Measurements from ENCODE around the gene SLC38A9.

SLC38A9 gene

DNA sequence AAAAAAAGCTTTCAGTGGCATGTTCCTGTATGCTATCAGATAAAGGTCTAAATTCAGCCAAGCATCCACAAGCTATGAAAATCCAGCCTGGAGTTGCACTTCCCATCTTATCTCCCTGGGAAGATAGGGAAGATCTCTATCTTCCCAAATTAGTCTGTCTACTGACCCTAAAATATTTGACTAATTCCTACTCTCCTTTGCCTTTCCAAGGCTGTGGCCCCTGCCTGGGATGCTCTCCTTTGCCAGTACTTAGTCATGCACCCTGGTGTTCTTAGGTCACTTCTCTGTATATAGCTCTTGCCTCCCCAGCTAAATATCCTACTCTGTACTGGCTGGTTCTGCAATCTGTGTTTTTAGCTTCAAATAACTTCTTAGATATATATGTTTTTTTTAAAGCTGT is 133.4 kb downstream of the SLC38A9 start:
- DNase-seq (ENCODE audit: low spot score) = no peak

DNA sequence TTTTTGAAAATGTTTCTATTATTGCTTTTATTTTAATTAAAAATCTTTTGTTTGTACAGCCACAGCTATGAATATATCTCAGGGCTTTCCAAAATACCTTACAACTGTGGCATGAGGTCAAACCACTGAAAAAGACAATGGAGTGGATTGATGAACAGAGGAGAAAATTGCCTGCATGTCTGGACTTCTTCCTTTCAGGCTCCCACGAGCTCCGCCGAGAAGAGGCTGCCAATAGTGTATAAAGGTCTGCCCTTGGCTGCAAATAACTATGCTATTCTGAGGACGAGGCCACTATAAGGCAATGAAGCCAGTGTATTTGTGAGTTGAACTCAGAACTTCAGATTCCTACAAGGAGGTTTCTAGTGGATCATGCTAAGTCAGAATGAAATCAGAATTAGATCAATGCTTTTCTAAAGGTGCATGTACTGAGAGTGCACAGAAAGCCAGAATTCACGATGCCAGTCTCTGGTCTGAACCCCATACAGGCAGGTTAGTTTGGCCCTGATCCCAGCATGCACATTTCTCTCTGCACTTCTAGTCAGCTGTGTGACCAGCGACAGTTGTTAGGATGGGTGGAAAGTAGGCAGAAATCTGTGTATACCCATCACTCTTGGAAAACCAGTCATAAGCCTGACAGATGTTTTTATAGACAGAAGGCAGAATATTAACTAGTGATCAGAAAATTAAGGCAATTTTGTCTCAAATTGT is 134.6 kb downstream of the SLC38A9 start:
- DNase-seq (ENCODE audit: low spot score) = no peak

DNA sequence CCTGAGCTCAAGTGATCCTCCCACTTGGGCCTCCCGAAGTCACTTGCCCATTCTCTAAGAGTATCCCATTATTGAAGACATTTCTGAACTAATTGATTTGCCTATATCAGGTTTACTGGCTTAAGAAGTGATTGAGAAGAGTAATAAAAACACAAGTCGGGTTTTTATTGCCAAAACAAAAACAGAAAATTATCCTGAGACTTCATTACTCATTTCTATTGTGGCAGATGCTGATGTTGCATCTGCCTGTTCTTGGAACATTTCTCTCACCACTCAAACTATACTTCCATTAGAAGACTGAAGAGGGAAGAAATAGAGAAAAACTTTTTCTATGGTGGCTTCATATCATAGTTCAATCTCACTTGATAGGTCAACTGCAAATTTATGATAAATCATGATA is 135.5 kb downstream of the SLC38A9 start:
- DNase-seq (ENCODE audit: low spot score) = no peak
